NCI-H2227 (cell line): Measurements from ENCODE around the gene PLCB3.

Experiments used
- DNase-seq: peaks from one replicate; lab custom pipeline; 2025; ENCODE audit not compliant: unreplicated experiment; lab: John Stamatoyannopoulos, UW

Gene PLCB3

GRCh38 chr11:64251016-64251752 lies at the start of gene PLCB3:
PLCB3 (plus strand) TSS chr11:64251530; CDS start chr11:64251650, 120 bp downstream.
- DNase-seq, result peak; percentile 82

GRCh38 chr11:64201543-64201942 lies 49.8 kb upstream of the PLCB3 start:
- DNase-seq, result no peak

- no peak for DNase-seq
These were observed 48.3 kb upstream of the PLCB3 start for GRCh38 chr11:64202992-64203391.

- no peak for DNase-seq
These were observed 47.8 kb upstream of the PLCB3 start for GRCh38 chr11:64203421-64204079.

- DNase-seq, result no peak
These were observed 47.3 kb upstream of the PLCB3 start for GRCh38 chr11:64204080-64204440.

GRCh38 chr11:64204464-64204989 lies 46.8 kb upstream of the PLCB3 start:
- DNase-seq, result peak; percentile 88

GRCh38 chr11:64206457-64207255 lies 44.7 kb upstream of the PLCB3 start, which contains the start of gene FERMT3:
FERMT3 (plus strand) TSS chr11:64206721; CDS start chr11:64207365, 644 bp downstream.
- no peak for DNase-seq

GRCh38 chr11:64207256-64208085 lies 43.9 kb upstream of the PLCB3 start:
- DNase-seq, result no peak

- DNase-seq, result no peak
These were observed 43.1 kb upstream of the PLCB3 start for GRCh38 chr11:64208086-64208795.

- DNase-seq, result no peak
These were observed 42.4 kb upstream of the PLCB3 start for GRCh38 chr11:64208796-64209562.

GRCh38 chr11:64209563-64209843 lies 41.8 kb upstream of the PLCB3 start:
- DNase-seq, result no peak

- no peak for DNase-seq
These were observed 40.9 kb upstream of the PLCB3 start for GRCh38 chr11:64210301-64211020.

GRCh38 chr11:64211181-64211872 lies 40.0 kb upstream of the PLCB3 start:
- DNase-seq, result no peak

- no peak for DNase-seq
These were observed 34.5 kb upstream of the PLCB3 start for GRCh38 chr11:64216879-64217278.

- DNase-seq, result no peak
These were observed 32.5 kb upstream of the PLCB3 start for GRCh38 chr11:64218628-64219353.

GRCh38 chr11:64219354-64219684 lies 32.0 kb upstream of the PLCB3 start:
- DNase-seq, result no peak

- DNase-seq, result no peak
These were observed 31.6 kb upstream of the PLCB3 start for GRCh38 chr11:64219755-64220154.

- DNase-seq, result no peak
These were observed 31.1 kb upstream of the PLCB3 start for GRCh38 chr11:64220271-64220670.
